ENCODE results near the gene MEAF6. TPM values are rescaled to one million over a fixed set of nuclear protein-coding genes. Genes with fewer than 3 reads are reported as not detected.

Gene MEAF6
- polyA plus RNA-seq, 1 of the 3 experiments (the other 2 are of a cell fraction), result 60.5 TPM

DNA sequence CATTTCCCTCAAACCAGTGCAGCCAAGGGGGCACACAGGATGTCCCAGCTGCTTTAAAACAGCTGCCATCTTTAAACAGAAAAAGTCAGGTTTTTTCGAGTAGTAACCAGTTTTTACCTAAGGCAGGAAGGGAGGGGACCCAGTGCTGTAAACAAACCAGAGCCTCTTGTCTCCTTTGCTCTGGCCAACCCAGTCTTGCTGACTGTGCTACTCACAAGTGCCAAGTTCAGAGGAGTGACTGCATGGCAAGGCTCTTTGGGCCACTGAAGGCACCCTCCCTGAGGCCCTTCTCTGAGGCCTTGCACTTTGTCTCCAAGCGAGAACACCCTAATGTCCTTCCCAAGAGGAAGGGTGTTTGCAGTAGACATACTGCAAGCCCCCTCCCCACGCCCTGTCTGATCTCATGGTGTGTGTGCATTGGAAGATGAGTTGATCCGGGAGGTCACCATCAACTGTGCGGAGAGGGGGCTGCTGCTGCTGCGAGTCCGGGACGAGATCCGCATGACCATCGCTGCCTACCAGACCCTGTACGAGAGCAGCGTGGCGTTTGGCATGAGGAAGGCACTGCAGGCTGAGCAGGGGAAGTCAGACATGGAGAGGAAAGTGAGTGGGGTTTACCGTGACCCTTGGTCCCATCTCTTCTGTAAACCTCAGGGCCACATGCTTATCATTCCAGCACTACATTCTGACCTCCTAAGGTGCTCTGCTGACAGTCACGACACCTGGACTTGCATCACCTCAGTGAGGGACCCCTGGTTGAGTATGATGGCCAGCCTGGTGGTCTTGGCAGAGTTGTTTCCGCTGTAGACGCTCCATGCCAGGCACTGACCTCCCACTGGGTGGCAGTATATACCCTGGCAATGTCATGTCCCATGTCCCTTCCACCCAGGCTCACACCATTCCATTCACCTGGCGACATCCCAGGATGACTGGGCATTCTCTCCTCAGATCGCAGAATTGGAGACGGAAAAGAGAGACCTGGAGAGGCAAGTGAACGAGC is 46.9 kb upstream of the MEAF6 start:
- no peak overlapping the region for H3K9ac ChIP-seq
- no peak overlapping the region for H3K4me3 ChIP-seq (ENCODE audit: low read depth in 2 of 2, low read length in 1 of 2)
- POLR2A ChIA-PET, result no interaction called here
- no peak overlapping the region for H3K4me2 ChIP-seq
- no peaks in the 10 kb centered on the region for H3K9me3 ChIP-seq
- peaks cover 21% of the 10 kb centered on the region for H3F3A ChIP-seq (replicated peaks; ENCODE audit: insufficient read depth)
- H3K27ac ChIP-seq (ENCODE audit: low read depth in 2 of 2, low read length in 1 of 2), result no peak overlapping the region; a peak in 1 of 4 replicates
- TF ChIP-seq YY1 (IDR thresholded peaks at IDR 0.05; ENCODE audit: low read depth) (no peak), ZBTB33 (IDR thresholded peaks at IDR 0.05; ENCODE audit: borderline replicate concordance, low read depth) (no peak), TCF12 (IDR thresholded peaks at IDR 0.05) (no peak), RFX5 (IDR thresholded peaks at IDR 0.05; ENCODE audit: low read length) (no peak), RAD21 (IDR thresholded peaks at IDR 0.05; ENCODE audit: low read length) (peak; percentile 69), FOSL2 (IDR thresholded peaks at IDR 0.05; ENCODE audit: borderline replicate concordance, low read depth) (no peak), JUND (IDR thresholded peaks at IDR 0.05) (no peak), POLR2AphosphoS5 (IDR thresholded peaks at IDR 0.05; ENCODE audit: low read depth, low read length) (peak; percentile 29; the same call in 1 of the 2 replicates), ELF1 (IDR thresholded peaks at IDR 0.05) (no peak), RCOR1 (IDR thresholded peaks at IDR 0.05; ENCODE audit: low read length) (peak; percentile 61; the same call in 1 of the 2 replicates), EP300 (IDR thresholded peaks at IDR 0.05; ENCODE audit: borderline replicate concordance in 1 of 2, low read depth in 1 of 2, low read length in 1 of 2) (no peak), CTCF (IDR thresholded peaks at IDR 0.05) (peak; percentile 75), SMC3 (IDR thresholded peaks at IDR 0.05; ENCODE audit: low read depth, low read length) (peak; percentile 62), TEAD4 (IDR thresholded peaks at IDR 0.05; ENCODE audit: borderline replicate concordance, insufficient read depth) (no peak), MAX (IDR thresholded peaks at IDR 0.05; ENCODE audit: low read depth) (no peak), FOXM1 (IDR thresholded peaks at IDR 0.05; ENCODE audit: low read depth) (no peak)
- TF ChIP-seq, protein P1, sequence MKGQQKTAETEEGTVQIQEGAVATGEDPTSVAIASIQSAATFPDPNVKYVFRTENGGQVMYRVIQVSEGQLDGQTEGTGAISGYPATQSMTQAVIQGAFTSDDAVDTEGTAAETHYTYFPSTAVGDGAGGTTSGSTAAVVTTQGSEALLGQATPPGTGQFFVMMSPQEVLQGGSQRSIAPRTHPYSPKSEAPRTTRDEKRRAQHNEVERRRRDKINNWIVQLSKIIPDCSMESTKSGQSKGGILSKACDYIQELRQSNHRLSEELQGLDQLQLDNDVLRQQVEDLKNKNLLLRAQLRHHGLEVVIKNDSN (IDR thresholded peaks at IDR 0.05; ENCODE audit: borderline replicate concordance, low read depth), result no peak
- TF ChIP-seq, protein P2, sequence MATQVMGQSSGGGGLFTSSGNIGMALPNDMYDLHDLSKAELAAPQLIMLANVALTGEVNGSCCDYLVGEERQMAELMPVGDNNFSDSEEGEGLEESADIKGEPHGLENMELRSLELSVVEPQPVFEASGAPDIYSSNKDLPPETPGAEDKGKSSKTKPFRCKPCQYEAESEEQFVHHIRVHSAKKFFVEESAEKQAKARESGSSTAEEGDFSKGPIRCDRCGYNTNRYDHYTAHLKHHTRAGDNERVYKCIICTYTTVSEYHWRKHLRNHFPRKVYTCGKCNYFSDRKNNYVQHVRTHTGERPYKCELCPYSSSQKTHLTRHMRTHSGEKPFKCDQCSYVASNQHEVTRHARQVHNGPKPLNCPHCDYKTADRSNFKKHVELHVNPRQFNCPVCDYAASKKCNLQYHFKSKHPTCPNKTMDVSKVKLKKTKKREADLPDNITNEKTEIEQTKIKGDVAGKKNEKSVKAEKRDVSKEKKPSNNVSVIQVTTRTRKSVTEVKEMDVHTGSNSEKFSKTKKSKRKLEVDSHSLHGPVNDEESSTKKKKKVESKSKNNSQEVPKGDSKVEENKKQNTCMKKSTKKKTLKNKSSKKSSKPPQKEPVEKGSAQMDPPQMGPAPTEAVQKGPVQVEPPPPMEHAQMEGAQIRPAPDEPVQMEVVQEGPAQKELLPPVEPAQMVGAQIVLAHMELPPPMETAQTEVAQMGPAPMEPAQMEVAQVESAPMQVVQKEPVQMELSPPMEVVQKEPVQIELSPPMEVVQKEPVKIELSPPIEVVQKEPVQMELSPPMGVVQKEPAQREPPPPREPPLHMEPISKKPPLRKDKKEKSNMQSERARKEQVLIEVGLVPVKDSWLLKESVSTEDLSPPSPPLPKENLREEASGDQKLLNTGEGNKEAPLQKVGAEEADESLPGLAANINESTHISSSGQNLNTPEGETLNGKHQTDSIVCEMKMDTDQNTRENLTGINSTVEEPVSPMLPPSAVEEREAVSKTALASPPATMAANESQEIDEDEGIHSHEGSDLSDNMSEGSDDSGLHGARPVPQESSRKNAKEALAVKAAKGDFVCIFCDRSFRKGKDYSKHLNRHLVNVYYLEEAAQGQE (IDR thresholded peaks at IDR 0.05; ENCODE audit: low read depth, low read length), result no peak
- H3K36me3 ChIP-seq (replicated peaks in 1 of 2; ENCODE audit: control insufficient read depth in 1 of 2, insufficient read depth in 2 of 2, low read length in 1 of 2), result peaks cover 27 to 34% of the 10 kb centered on the region in 2 experiments
- H2AFZ ChIP-seq (ENCODE audit: low read depth), result no peak overlapping the region
- no peaks in the 10 kb centered on the region for H3K79me2 ChIP-seq (ENCODE audit: insufficient read depth)
- CTCF ChIA-PET, result interaction anchor here (0.6 to 1.6 kb wide), 13 partner anchors 11 to 1274 kb away, joined by 3 to 6 read pairs (median 3); no protein-coding TSS in a partner anchor
- H3K4me1 ChIP-seq (ENCODE audit: control insufficient read depth in 1 of 2, insufficient read depth in 2 of 2, low read depth in 1 of 2, low read length in 1 of 2), result peaks cover 0 to 9% of the 10 kb centered on the region in 2 experiments; a peak in 1 of 4 replicates
- 78% methylated on average over 17 of the region's 21 CpGs for WGBS (ENCODE audit: low lambda C conversion rate)
- no peaks in the 10 kb centered on the region for H4K20me1 ChIP-seq (ENCODE audit: insufficient read depth)
- no peaks in the 10 kb centered on the region for H3K9me2 ChIP-seq
- peak; percentile 73 for DNase-seq
- H3K27me3 ChIP-seq (ENCODE audit: insufficient read depth), result no peaks in the 10 kb centered on the region

Data from SK-N-SH (cell line).